Activated CD8-positive, alpha-beta memory T cell treated with anti-CD3 and anti-CD28 coated beads, Interleukin-2, amount 50 U/mL, for 1 hour (primary cell): ENCODE data around the gene C4orf50.
"Not testable (repeated sequence)": the region's sequence is repeated elsewhere in the genome, so short reads cannot be mapped to it uniquely, and the experiment has no call there.

Experiments used
- DNase-seq: peaks from one replicate; pipeline ENCODE4 v3.0.0-alpha.2; 2020; ENCODE audit errors: extremely low read depth

Gene C4orf50

GRCh38 chr4:5969336-5969735, 48.9 kb downstream of the C4orf50 start:
- DNase-seq: no peak

- DNase-seq: no peak
These were observed 50.0 kb downstream of the C4orf50 start for GRCh38 chr4:5968246-5968645.

- DNase-seq: no peak
These were observed 50.4 kb downstream of the C4orf50 start for GRCh38 chr4:5967783-5968182.

GRCh38 chr4:5965225-5965624, 53.0 kb downstream of the C4orf50 start:
- no peak for DNase-seq

GRCh38 chr4:5964030-5964429, 54.2 kb downstream of the C4orf50 start:
- no peak for DNase-seq

GRCh38 chr4:5963611-5964010, 54.6 kb downstream of the C4orf50 start:
- DNase-seq: no peak

GRCh38 chr4:5962416-5962815, 55.8 kb downstream of the C4orf50 start:
- no peak for DNase-seq

- DNase-seq: no peak
These were observed 57.9 kb downstream of the C4orf50 start for GRCh38 chr4:5960252-5960880.

GRCh38 chr4:5959211-5959982, 58.8 kb downstream of the C4orf50 start:
- DNase-seq: no peak

- DNase-seq: no peak
These were observed 60.0 kb downstream of the C4orf50 start for GRCh38 chr4:5958199-5958735.

GRCh38 chr4:5957076-5957475, 61.2 kb downstream of the C4orf50 start:
- DNase-seq: no peak

GRCh38 chr4:5956285-5957021, 61.8 kb downstream of the C4orf50 start:
- DNase-seq: no peak

- DNase-seq: no peak
These were observed 62.4 kb downstream of the C4orf50 start for GRCh38 chr4:5955856-5956255.

- no peak for DNase-seq
These were observed 62.9 kb downstream of the C4orf50 start for GRCh38 chr4:5955201-5955821.

- no peak for DNase-seq
These were observed 64.0 kb downstream of the C4orf50 start for GRCh38 chr4:5954056-5954760.

- DNase-seq: no peak
These were observed 65.0 kb downstream of the C4orf50 start for GRCh38 chr4:5952975-5953951.

- DNase-seq: no peak
These were observed 65.8 kb downstream of the C4orf50 start for GRCh38 chr4:5952286-5952974.

GRCh38 chr4:5946653-5947052, 71.6 kb downstream of the C4orf50 start:
- DNase-seq: not testable (repeated sequence)

GRCh38 chr4:5945936-5946335, 72.3 kb downstream of the C4orf50 start:
- no peak for DNase-seq

- no peak for DNase-seq
These were observed 73.1 kb downstream of the C4orf50 start for GRCh38 chr4:5945171-5945570.
